ENCODE results near the gene MAN1A2.

MAN1A2 gene

GRCh38 chr1:117575586-117576225, 208.5 kb downstream of the MAN1A2 start:
- DNase-seq (ENCODE audit: low read depth in 2 of 2): no peak

GRCh38 chr1:117576236-117576635, 209.0 kb downstream of the MAN1A2 start:
- DNase-seq (ENCODE audit: low read depth in 2 of 2): no peak

- no peak for DNase-seq (ENCODE audit: low read depth in 2 of 2)
Measured at GRCh38 chr1:117577191-117577885, 210.1 kb downstream of the MAN1A2 start.

GRCh38 chr1:117578466-117578865, 211.2 kb downstream of the MAN1A2 start:
- DNase-seq (ENCODE audit: low read depth in 2 of 2): no peak

Data from activated CD4-positive, alpha-beta T cell treated with anti-CD3 and anti-CD28 coated beads for 24 hours (primary cell).